ENCODE results near the gene PDE6D.

PDE6D gene

DNA sequence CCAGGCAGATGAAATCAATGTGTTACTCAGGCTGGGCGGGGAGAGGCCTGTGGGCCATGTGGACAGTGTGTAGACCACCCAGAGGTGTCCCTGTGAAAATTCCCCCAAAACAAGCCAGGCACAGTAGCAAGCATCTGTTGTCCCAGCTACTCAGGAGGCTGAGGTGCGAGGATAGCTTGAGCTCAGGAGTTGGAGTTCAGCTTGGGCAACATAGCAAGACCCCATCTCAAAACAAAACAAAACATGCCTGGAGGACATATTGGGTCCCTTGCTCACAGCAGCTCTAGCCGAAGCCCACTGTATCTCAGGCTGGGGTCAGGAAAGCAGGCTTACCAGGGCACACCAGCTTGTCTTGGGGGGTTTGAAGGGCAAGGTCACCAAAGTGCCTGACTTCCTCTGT is 77.1 kb downstream of the PDE6D start:
- no peak for DNase-seq

DNA sequence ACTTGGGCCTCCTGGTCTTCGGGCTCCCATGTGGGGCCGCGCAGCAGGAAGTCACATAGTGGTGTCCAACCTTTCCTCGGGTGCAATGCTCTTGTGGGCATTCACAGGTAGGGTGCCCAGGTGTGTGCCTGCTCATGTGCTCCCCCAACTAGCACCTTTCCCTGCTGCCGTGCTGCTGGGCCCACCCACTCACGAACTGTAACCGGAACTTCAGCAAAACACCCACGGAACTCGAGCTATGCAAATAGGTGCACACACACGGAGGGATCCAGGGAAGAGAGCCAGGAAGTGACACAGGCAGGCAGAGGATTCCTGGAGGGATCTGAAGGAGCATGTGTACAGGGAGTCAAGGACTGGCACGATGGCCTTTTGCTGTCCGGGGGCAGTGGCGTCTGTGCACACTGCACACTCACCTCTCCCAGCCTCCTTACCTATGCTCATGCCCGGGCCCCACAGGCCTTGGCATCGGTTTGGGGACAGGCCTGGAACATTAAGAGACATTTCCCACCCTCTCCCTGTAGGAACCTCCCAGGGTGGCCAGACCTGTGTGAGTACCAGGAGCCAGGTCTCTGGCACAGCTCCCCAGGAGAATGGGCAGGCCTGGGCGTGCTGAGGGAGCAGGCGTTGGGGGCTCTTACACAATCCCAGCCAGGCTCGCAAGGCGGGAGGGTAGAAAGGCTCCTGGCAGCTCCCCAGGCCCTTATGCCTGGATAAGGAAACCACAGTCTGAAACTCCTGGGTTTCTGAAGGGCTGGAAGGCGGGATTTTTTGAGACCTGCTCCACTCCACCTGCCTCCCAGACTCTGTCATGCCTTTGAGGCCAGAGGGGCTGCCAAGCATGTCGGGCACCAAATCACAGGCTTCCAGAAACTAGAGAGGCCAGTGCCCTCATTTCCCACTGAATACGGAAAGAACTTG is 79.4 kb downstream of the PDE6D start:
- no peak for DNase-seq

DNA sequence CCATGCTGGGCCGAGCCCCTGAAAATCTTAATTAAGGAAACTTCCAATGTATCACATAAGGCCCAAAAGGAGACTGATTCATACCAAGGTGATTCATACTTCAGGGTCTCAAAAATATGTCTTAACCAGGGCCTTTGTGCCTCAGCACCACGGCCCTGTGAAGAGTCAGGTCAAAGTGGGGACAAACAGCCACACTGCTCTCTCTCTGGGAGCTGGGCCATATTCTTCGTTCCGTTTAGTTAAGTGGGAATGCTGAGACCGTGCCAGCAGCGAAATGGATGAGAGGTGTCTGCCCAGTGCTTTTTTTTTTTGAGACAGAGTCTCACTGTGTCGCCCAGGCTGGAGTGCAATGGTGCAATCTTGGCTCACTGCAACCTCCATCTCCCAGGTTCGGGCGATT is 82.1 kb downstream of the PDE6D start:
- no peak for DNase-seq

DNA sequence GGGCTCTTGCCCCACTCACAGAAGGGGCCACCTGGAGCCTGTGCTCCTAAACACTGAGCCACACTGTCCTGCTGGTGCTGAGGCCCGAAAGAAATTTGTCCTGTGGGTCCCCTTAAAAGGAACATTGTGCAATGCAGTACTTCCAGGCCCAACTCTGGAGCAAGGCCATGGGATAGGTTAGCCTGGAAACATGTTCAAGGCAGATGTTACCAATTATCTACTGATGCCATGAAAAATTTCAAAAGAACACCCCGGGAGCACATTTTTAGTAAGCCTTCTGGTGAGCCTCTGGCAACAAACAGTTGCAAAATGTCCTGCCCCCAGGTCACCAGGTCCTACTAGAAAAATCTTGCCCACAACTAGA is 85.1 kb downstream of the PDE6D start:
- DNase-seq: no peak

DNA sequence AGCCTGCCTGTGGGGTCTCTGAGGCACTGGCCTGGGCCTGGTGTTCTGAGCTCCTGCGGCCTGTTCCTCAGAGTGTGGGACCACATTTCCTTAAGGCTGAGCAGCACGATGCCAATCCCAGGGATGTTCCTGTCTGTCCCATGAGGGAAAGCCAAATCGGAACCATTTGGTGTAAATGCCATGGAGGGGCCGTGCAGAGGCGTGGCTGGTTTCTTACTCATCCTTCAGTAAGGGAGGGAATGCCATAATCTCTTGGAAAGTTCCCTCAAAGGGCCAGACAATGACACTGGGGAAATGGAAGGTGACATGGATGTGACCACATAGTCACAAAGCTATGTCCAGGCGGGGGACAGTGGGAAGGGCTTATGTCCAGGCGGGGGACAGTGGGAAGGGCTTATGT is 87.1 kb downstream of the PDE6D start:
- no peak for DNase-seq

DNA sequence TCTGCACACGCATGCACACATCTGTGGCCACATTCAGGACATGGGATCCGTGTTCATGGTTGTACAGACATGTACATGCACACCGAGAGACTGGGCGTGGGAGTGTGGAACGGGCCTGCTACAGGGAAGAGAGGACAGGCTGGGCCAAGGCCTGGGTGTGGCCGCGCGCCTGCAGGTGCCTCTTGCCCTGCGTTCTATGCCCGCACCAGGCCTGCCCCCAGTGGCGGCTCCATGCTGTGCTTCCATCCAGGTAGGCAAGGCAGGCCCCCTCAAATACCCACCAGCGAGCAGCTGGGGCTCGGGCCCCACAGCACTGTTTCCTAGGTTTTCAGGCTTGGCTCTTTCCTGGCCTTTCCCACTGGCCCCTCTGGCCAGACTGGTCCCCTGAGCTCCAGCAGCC is 88.2 kb downstream of the PDE6D start:
- no peak for DNase-seq

DNA sequence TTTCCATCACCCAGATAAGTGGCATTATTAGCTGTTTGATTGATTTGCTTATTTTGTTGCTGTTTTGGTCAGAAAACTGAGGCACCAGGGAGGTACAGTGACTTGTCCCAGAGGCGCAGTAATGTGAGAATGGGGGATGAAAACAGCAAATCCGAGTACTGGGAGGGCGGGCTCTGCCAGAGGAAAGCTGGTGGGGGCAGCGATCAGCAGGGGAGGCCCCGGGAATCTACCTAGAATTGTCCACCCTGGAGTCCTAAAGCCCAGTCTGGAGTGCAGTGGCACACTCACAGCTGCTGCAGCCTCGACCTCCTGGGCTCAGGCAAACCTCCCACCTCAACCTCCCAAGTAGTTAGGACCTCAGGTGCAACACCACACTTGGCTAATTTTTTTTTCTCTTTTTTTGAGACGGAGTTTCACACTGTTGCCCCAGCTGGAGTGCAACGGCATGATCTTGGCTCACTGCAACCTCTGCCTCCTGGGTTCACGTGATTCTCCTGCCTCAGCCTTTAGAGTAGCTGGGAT is 89.8 kb downstream of the PDE6D start:
- DNase-seq: no peak

DNA sequence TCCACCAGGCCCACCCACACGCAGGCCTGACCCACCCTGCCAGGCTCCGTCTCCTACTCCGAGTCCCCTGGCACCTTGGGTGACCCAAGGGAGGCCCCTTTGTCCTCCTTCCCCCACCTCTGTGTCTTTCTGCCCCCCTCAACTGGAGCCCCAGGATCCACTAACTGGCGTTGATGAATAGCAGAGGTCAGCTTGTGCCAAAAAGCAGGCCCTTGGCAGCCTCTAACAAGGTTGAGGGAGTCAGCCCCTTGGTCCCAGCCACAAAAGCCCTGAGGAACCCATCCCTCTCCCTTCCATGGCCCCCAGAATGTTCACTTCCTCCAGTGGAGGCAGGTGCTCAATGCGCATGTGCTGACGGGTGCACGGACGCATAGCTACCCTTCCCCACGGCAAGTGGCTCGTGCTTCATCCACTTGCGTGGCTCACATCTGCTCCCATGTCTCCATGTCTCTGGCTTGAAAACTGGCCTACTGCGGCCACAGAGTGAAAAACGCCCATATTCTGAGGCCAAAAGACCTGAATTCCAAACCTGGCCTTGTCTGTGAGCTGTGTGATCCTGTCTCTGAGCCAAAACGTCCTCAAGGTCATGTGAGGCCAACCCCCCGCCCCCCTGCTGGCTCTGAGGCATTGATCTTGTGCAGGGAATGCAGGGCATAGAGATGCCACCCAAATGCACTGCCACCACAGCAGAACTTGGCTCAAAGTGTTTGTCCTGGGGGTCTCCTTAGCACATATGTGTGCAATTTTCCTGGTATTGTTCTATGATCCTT is 91.8 kb downstream of the PDE6D start:
- DNase-seq: no peak

DNA sequence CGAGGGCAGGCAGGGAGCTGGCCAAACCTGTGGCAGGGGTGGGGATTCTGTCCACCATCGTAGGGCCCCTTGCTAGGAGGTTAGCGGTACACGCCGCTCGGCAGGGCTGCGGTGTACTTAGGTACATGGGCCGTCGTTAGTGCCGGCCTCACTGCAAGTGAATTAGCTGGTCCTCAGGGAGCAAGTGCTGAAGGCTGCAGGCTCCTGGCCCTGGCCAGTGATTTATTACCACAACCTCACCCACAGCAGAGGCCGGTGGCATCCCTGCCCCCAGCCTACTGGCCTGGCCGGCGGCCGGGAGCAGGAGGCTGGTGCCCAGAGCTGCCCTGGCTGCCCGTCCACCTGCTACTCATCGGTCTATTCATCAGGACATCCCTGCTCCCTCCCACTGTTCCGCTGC is 92.4 kb downstream of the PDE6D start:
- no peak for DNase-seq

DNA sequence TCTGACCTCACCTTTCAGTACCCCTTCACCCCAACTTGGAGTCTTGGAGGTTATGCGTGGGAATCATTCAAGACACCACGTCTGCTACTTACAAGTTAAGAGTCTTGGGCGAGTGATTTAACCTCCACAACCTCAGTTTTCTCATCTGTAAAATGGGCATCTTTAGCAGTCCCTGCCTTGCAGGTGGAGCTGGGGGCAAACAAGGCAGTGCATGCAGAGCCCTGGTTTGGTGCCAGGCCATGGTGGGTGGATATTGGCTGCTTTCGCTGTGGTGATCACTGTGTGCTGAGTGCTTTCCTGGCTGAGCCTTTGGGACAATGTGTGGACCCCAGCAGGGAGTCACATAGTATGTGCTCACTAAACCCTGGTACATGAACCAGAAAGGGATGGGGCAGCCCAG is 93.1 kb downstream of the PDE6D start:
- no peak for DNase-seq

DNA sequence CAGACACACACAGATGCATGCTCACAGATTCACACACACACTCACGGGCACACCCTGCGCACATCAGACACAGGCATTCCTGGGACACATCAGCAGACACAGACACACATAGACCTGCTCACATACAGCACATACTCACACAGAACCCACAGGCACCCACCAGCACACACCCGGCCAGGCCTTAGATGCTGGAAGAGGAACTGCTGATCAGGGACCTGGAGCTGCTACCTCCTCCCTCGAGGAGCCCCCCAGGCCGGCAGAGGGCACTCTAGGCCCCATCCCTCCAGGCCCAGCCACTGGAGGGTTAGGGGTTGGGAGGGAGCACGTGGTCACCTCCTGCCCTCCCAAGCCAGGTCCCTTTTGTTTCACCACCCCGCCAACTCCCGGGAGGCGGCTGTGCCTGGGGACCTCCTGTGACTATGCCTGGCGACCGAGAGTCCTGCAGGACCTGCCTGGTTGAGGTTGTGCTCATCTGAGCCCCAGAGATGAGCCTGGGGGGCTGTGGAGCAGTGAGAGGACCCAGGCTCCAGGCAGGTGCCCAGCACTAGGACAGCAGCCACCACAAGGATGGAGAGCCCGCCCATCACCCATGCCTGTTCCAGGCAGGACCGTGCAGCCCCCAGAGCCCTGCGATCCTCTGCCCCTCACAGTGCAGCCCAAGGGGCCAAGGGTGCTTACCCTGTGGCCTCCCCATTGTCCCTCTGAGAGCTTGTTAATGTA is 93.8 kb downstream of the PDE6D start:
- no peak for DNase-seq

DNA sequence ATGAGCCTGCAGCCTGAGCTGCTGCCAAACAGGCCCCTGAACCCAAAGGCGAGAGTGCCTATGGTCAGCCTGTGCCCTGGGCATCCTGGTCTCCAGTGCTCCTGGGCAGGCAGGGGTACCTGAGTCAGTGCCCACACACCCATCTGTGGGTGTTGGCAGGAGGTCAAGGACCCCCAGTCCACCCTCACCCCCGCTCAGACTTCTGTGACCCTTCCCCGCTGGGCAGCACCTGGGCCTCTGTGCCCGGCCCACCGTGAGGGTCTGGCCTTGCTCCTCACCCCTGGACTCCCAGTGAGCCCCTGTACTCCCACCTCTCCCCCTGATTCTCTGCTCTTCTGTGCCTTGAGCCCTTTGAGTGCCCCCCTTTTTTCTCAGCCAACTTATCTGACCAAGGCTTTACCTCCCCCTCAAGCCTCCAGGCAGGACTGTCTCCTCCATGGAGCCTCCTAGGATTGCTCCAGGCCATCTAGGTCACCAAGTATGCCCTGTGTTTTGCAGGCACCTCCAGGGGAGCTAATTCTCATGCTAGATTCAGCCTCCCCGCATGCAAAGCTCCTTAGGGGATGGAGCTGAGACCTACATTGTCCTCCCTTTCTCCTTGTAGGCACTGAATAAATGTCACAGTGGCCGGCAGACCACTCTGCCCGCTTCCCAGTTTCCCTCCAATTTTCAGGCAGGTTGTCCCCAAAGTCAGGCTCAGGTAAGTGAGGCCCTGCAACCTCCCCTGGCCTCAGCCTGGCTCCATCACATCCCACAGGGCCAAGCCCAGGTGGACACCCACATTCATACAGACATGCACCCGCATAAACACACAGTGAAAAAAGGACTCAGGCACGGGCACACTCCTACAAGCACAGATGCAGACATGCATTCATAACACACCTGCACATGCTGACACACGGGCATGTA is 94.6 kb downstream of the PDE6D start:
- no peak for DNase-seq

DNA sequence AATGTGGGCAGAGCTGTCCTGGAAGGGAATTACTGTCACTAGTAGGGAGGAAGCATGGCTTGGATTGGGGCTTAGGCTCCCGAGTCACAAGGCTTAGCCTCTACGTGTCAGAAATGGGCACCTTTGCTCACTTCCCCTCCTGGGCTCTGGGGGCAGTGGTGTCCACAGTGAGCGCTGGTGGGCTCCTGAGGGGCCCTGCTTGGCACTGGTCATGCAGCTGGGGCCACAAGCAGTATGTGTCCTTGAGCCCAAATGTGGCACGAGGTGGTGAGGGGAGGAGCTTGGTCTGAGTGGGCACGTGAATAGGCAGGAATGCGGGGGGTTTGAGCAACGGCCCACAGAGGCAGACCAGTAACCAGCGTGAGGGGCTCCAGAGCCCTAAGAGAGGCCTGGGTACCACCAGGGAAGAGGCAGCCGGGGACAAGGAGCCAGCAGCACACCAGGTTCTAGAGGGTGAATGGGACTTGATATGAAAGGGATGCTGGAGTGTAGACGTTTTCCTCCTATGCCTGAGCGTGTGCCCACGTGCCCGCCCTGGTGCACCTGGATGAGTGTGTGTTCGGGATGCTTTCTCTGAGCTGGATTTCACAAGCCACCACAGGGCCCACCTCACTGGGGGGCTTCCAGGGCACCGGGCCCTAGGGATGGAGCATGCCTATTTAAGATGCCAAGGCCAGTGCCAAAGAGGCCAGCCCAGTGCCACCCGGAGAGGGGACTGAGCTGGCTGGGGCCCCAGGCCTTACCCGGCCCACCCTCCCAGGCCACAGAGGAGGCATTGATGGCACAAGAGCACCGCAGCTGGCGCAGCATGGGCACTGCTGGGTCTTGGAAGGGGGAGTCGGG is 95.5 kb downstream of the PDE6D start:
- no peak for DNase-seq

DNA sequence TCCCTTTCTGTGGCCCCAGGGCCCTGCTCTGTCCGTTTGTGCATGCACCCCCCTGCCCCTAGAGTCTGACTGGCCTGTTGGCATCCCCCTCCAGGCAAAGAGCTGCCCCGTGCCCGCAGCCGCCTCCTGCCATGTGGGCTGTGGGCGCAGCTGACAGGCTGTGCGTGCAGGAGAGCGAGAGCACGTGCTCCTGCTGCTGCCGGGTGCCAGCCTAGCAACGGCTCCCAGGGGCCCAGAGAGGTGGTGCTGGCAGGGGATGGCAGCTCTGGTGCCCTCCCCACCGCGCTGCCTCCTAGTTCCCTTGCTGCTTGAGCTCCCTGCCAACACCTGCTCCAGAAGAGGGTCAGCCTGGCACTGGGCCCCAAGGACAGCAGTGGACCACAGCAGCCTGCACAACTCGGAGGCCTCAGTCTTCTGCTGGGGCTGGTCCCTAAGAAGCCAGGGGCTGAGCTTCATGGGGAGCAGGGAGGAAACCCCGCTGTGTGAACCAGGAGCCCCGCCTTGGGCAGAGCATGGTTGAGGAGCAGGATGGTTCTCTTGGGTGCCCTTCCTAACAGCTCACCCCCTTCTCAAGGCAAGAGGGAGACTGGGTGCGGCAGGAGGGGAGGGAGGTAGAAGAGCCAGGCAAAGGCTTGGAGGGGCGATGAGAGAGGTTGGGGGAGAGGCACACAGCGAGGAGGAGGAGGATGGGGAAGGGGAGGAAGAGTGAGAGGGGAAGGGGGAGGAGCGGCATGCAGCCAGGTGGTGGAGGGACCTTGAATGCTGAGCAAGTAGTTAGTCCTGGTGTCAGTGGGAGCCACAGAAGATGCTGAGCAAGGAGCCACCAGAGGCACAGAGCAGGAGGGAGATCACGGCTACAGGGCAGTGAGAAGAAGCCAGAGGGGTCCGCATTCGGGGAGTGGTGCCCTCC is 96.5 kb downstream of the PDE6D start:
- no peak for DNase-seq

DNA sequence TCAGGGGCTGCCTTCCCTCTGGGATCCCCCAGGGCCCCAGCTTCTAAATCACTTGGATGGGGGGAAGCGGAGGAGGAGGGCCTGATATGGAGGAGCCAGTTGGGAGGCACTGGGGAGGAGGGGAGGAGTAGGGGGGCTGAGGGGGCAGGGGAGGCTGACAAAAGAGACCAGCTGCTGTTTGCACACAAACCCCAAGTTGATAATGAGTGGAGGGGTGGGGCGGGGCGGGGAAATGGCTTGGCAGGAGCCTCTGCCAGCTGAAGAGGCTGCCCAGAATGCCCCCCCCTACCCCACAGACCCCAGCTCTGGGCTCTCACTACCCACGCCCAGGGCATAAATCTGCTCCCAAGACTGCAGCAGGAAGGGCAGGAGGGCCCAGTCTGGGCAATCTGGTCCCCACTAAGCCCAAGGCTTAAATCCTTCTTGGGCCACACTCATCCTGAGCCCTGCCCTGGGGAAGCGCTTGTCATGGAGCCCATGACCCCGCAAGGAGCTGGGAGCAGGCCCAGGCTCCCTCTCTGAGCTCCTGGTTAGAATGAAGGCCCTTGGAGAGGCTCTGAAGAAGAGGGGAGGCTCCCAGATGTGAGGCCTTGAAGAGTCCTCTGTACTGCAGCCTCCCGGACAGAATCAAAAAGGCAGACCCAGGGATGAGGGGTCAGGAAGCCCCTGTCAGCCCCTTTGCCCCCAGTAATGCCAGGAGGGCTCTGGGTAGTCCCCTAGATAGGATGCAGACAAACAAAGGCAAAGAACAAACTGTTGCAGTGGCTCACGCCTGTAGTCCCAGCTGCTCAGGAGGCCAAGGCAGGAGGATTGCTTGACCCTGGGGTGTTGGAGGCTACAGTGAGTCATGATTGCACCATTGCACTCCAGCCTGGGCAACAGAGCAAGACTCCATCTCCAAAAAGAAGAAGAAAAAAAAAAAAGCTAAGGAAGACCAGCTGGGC is 97.5 kb downstream of the PDE6D start:
- no peak for DNase-seq

DNA sequence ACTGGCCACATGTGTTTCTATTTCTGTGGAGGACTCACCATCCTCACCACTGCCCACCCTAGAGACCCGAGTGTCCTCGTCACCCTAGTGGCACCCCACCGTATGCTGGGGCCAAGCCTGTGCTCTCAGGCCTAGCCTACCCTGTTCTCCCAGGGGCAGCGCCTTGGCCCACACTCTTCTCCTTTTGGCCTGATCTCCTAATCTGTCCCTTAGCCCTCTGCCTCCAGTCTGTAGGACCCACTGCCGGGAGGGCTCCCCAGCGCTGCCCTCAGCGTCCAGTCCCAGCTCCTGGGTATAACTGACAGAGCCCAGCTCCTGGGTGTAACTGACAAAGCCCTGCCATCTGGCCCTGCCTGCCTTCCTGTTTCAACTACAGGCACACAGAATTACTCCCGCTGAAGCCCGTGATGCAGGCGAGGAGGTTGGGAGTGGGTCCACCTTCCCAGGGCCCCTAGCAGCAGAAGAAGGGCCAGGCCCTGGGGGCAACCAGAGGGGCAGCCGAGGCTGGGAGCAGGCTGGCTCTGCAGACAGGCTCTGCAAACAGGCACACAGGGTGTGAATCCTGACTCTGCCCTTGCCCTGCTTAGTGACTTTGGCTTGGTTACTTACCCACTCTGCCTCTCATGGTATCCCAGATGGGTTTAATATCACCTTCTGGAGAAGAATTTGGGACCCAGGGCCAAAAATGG is 98.3 kb downstream of the PDE6D start:
- DNase-seq: no peak
